ENCODE measurements around the gene FNTB.

DNA sequence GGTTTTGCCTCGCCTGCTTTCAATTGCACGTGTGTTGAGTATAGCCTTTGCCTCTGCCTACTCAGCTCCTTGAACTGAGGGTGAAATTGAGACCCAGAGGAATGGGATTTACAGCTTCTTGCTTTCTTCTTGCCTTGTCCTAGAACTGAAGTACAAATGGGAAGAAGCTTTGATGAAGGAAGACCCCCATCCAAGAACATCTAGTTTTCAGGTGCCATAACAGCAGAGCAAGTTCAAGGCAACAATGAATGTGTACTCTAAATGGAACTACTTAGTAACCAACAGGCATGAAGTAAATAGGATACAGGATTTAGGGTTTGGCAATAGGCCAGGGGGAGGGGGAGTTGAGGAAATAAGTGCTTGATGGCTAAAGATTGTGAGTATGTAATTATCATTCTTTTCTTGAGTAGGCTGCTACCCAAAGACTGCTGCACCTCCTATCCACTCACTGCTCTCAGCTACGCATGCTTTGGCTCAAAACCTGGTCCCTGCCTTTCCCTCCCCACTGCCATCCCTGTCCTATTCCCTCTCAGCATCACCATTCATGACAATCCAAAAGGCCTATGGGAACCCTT, 46.3 kb upstream of the FNTB start:
- TF ChIP-seq, protein P1, sequence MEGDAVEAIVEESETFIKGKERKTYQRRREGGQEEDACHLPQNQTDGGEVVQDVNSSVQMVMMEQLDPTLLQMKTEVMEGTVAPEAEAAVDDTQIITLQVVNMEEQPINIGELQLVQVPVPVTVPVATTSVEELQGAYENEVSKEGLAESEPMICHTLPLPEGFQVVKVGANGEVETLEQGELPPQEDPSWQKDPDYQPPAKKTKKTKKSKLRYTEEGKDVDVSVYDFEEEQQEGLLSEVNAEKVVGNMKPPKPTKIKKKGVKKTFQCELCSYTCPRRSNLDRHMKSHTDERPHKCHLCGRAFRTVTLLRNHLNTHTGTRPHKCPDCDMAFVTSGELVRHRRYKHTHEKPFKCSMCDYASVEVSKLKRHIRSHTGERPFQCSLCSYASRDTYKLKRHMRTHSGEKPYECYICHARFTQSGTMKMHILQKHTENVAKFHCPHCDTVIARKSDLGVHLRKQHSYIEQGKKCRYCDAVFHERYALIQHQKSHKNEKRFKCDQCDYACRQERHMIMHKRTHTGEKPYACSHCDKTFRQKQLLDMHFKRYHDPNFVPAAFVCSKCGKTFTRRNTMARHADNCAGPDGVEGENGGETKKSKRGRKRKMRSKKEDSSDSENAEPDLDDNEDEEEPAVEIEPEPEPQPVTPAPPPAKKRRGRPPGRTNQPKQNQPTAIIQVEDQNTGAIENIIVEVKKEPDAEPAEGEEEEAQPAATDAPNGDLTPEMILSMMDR (IDR thresholded peaks at IDR 0.05), result no peak
- TF ChIP-seq POLR2A (IDR thresholded peaks at IDR 0.05), result no peak
